GM19438 (cell line): Measurements from ENCODE around the gene OR10H3.
"Not testable (repeated sequence)": the region's sequence is repeated elsewhere in the genome, so short reads cannot be mapped to it uniquely, and the experiment has no call there.

Source experiments
- ATAC-seq: cut with Tn5 transposase; IDR thresholded peaks from one replicate; pipeline ENCODE4 v1.9.1; 2021; ENCODE audit warnings: low read depth; ENCODE audit not compliant: unreplicated experiment

OR10H3 gene

GRCh38 chr19:15737722-15738121 lies at the start of gene OR10H3:
TSS of gene OR10H3 (plus strand) at chr19:15737985. CDS start at chr19:15741393, 3,408 bp downstream.
- ATAC-seq: no peak

- ATAC-seq: no peak
Measured at GRCh38 chr19:15696654-15697194, 41.1 kb upstream of the OR10H3 start.

- no peak for ATAC-seq
Measured at GRCh38 chr19:15701757-15702533, 35.8 kb upstream of the OR10H3 start.

GRCh38 chr19:15702534-15702930 lies 35.3 kb upstream of the OR10H3 start:
- ATAC-seq: no peak

GRCh38 chr19:15714638-15715037 lies 23.1 kb upstream of the OR10H3 start:
- no peak for ATAC-seq

GRCh38 chr19:15715642-15716041 lies 22.1 kb upstream of the OR10H3 start:
- no peak for ATAC-seq

- no peak for ATAC-seq
Measured at GRCh38 chr19:15717809-15718208, 20.0 kb upstream of the OR10H3 start.

- no peak for ATAC-seq
Measured at GRCh38 chr19:15721268-15721667, 16.5 kb upstream of the OR10H3 start.

GRCh38 chr19:15722956-15723355 lies 14.8 kb upstream of the OR10H3 start:
- ATAC-seq: no peak

GRCh38 chr19:15727724-15728123 lies 10.1 kb upstream of the OR10H3 start, which contains the start of gene OR10H2:
TSS of gene OR10H2 (plus strand) at chr19:15728024. CDS start at chr19:15728044, 20 bp downstream.
- ATAC-seq: no peak

GRCh38 chr19:15730538-15730937 lies 7.2 kb upstream of the OR10H3 start:
- no peak for ATAC-seq

- ATAC-seq: no peak
Measured at GRCh38 chr19:15732388-15732787, 5.4 kb upstream of the OR10H3 start.

GRCh38 chr19:15733895-15734294 lies 3.9 kb upstream of the OR10H3 start:
- ATAC-seq: no peak

GRCh38 chr19:15740785-15741184 lies 3.0 kb downstream of the OR10H3 start:
- ATAC-seq: no peak

- ATAC-seq: no peak
Measured at GRCh38 chr19:15748239-15748638, 10.5 kb downstream of the OR10H3 start.

- no peak for ATAC-seq
Measured at GRCh38 chr19:15758379-15758778, 20.6 kb downstream of the OR10H3 start.

- ATAC-seq: no peak
Measured at GRCh38 chr19:15759962-15760565, 22.3 kb downstream of the OR10H3 start.

GRCh38 chr19:15769586-15769985 lies 31.8 kb downstream of the OR10H3 start:
- ATAC-seq: no peak

- ATAC-seq: not testable (repeated sequence)
Measured at GRCh38 chr19:15774159-15774558, 36.4 kb downstream of the OR10H3 start.

GRCh38 chr19:15775249-15775648 lies 37.5 kb downstream of the OR10H3 start:
- ATAC-seq: no peak

GRCh38 chr19:15776264-15776663 lies 38.5 kb downstream of the OR10H3 start:
- ATAC-seq: no peak
